ENCODE measurements around the gene IGLL5.

- no peak for TF ChIP-seq CTCF (IDR thresholded peaks at IDR 0.05)
- TF ChIP-seq POLR2AphosphoS5 (IDR thresholded peaks at IDR 0.05), result no peak
- no peak for TF ChIP-seq POLR2A (IDR thresholded peaks at IDR 0.05)
These were observed 14.1 kb downstream of the IGLL5 start for GRCh38 chr22:22901578-22902218.
